GM21528 (cell line): ENCODE results near the gene USP4.

Experiments used
- ATAC-seq: cut with Tn5 transposase; IDR thresholded peaks from one replicate; pipeline ENCODE4 v1.9.1; 2021; ENCODE audit warnings: mild to moderate bottlenecking, moderate library complexity; ENCODE audit not compliant: unreplicated experiment, low FRiP score

Gene USP4

DNA sequence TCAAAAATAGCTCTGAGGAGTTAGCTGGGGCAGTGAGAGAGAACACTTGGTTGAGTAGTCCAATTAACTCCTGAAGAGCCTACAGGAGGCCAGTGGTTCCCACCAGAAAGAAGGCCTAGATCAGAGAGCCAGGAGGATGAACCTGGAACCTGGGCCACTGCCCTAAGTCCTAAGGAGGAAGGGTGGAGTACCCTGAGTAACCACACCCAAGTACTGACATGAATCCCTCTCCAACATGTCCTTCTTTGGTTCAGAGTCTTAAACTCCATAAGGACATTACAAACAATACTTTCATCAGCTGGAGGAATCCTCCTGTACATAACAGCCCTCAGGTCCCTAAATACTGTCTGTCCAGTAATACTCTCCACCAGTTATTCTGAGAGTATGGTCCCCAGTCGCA is 37.2 kb downstream of the USP4 start:
- ATAC-seq = no peak

DNA sequence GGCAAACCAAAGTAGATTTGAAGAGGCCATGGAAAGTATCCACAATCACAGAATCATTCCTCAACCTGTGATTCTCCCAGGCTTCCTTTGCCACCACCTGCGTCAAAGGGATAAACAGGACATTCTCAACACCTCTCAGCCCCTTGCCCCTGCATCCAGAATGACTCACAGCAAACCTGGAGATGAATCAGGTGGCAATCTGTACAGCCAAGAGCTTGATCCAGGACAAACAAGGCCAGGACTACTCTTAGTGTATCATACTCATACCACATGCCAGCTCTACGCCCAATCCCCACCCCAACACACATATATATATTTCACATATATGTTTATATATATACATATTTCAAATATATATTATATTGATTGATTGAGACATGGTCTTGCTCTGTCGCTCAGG is 39.3 kb downstream of the USP4 start:
- ATAC-seq = no peak

DNA sequence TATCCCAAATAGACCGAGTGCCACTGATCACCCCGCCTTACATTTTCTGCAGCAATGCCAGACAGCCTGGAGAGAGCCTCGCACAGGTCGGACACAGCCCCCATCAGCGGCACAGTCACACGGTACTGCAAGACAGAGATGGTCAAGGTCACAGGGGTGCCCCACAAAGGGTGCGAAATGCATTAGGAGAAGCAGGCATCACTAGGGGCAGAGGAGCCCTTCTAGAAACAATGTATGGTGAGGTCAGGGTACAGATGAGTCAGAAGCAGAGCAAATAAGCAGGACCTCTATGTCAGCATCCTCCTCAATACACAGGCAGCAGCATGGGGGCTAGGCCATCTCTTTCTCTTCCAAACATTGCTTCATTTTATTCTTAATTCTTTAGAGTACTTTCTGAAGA is 41.3 kb downstream of the USP4 start:
- ATAC-seq = no peak

DNA sequence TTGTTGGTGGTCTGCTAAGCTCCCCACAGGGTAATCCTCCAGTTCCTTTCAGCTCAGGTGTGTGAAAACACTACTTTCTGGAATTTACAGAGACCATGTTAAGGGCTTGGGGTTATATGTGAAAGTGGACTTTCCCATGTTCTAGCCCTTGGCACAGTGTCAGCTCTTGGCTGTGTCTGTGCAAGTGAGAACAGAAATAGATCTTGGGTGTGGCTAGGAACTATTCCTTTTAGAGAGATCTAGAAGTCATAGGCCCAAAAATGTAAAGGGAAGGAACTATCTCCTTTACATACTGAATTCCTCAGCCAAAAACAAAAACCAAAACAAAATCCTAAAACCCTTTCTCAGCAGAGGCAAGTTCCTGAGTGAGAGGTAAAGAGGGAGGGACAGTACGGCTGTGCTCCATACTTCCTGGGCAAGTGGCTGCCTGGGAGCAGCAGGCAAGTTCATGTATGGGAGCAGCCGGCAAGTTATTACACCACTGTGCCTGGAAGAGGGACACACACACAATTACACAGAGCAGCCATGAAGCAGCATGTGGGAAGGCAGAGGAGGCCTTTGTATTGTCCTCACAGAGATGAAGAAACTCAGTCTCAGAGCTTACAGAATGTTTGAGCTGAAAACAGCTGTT is 43.0 kb downstream of the USP4 start:
- no peak for ATAC-seq

DNA sequence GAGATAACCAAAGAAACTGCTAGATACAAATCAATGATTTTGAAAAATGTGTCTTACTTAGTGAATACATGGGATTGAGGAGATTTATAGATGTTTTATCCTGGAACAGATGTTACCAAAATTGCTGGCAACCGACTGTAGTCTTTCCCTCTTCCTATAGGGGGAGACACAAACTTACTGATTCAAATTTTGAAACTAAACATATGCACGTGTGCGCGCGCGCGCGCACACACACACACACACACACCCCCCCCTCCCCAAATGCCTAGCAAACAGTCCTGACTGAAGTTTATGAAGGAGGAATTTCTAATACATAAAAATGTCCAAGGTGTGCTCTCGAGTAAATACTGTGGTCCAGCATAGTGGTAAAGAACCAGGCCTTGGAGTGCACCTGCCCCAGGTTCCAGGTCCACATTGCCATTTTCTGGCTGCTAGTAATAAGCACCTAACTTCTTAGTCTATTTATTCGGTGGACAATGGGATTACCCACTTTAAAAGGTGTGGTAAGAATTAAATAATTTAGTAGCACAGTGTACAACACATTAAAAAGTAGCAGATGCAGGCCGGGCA is 44.3 kb downstream of the USP4 start:
- ATAC-seq = no peak

DNA sequence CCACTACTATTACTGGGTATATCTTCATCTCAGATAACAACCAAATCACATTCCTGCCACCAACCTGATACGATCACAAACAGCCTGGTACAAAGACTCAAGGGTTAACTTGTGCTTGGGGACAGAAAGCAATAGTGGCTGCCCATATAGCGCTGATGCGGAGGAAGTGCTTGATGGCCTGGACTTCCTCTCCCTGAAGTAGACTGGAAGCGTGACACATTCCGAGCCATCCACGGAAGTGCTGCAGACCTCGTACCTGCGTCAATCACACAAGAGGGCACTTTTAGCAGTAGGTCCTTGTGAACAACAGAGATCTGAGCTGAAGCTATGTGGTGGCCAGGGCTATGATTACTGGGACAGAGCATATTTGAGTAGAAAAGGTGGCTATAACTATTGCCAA is 45.5 kb downstream of the USP4 start:
- no peak for ATAC-seq

DNA sequence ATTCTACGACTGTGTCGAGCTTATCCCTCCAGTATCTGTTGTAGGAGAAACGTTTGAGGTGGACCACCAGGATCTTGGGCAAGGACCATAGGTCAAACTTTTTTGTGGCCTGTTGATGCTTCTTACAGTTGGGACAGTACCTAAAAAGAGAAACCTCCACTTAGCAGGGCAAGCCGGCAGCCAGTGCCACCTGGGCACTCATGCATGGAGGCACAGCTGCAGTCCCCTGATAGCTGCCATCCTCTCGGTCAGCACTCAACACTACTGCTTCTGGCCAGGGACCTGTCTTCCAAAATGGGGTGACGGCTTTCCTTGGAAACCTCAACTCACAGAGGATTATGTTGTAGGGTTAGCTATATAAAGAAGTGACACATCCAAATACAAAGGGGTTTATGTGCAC is 55.9 kb downstream of the USP4 start:
- ATAC-seq = no peak

DNA sequence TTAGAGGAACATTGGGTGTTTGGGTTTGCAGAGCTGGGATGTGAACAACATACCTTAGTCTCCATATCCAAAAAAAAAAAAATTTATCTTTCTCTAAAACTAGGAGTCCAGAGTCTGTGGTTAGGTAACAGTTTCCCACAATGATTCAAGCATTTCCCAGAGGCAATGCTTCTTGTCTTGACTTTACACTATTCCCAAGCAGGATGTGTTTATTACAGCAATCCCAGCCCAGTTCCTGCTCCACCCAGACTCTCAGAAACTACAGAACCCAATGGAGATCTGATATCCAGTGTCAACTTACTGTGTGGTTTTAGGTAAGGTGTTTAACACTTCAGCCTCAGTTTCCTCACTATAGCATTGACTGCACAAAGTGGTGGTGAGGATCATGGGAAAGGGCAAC is 60.5 kb downstream of the USP4 start:
- ATAC-seq = no peak

DNA sequence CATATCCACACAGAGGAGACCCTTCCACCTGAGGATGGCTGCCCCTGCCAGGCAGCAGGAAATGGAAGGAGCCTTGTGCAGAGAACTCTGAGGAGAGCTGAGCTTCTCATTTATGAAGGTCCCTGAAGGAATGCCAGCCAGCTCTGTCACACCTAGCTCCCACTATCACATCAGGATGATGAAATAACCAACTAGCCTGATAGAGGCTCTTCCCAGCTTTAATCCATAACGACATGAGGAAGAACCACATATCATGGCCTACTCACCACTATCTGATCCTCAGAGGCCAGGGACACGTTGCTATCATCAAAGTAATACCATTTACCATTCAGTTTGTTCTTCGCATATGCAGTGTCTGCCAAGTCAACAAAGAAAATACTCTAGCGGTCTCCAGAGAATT is 61.3 kb downstream of the USP4 start:
- no peak for ATAC-seq

DNA sequence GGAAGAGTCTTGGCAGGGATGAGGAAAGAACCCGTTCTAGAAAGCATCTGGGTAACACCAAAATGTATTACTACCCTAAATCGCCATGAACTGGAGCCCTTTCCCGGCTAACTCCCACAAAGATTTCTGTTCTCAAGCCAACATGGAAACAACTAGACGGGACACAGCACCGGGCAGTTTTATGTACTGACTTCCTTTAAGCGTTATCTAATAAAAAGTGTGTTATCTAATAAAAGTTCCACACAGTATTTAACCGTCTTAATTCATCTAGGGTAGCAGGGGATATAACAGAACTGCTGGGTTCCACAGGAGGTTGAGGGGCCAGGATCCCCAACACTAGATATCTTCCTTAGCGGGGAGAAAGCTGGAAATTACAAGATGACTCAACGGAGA is 62.5 kb downstream of the USP4 start:
- no peak for ATAC-seq

DNA sequence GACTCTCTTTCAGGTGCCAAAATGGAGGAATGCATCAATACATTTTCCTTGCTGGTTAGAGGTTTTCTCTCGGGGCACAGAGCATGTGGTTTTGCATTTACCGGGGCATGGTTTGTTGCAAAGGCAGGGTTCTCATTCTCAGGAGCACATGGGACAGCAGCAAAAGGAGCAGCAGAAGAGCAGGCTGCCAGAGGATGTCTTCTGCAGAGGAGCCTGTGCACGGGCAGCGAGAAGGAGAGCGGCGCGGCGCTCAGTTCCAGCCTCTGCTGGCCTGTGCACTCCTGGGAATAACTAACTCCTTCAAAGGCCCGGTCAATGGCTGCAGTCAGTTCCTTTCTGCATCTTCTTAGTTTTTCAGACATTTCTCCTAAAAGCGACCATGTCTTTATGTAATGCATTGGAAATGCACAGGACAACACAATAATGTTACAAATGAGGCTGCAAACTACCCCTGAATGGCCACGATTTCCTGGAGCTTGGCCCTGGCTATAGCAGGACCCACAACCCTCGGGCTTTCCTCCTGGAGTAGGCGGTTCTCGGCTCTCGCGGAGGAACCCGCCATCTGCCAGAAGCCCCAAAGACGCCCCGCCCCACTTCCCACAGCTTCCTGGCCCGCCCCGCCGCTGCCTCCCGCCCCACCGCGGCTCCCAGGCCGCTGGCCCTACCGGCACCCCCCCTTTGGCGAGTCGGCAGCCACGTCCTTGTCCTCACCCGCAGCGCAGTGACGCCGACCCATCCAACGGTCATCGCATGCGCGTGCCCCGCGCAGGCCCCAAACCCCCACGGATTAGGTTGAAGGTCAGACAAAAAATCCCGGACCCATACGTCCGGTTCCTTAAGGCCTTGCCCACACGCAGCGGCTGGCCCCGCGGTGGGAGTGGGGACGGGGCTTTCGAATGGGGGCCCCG is 63.1 kb downstream of the USP4 start, which contains the start of gene C3orf62:
TSS of gene C3orf62 (minus strand) at position 758 of the 908 bp plus-strand sequence. CDS start at position 398, 360 bp downstream.
- ATAC-seq = no peak

DNA sequence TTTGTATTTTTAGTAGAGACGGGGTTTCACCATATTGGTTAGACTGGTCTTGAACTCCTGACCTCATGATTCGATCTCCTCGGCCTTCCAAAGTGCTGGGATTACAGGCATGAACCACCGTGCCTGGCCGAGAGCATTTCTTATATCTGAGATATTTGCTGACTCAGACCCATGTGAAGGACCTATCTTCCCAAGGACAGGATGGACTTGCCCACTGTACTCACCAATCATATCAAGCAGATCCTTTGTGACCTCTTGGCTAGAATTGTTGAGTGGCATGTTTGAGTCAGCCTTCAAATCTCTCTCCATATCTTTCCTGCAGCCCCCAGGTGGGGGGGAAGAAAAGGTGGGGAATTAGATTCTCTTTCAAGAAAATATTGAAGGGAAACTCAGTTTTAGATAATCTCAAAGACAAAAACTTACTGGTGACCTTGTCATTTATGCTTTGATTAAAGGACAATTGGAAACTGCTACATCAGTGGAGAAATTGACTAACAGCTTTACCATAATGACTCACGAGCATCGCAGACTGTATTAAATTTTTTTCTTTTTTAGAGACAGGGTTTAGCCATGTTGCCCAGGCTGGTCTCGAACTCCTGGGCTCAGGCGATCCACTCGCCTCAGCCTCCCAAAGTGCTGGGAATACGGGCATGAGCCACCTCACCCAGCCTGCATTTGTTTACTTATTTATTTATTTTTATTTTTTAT is 65.9 kb downstream of the USP4 start:
- no peak for ATAC-seq

DNA sequence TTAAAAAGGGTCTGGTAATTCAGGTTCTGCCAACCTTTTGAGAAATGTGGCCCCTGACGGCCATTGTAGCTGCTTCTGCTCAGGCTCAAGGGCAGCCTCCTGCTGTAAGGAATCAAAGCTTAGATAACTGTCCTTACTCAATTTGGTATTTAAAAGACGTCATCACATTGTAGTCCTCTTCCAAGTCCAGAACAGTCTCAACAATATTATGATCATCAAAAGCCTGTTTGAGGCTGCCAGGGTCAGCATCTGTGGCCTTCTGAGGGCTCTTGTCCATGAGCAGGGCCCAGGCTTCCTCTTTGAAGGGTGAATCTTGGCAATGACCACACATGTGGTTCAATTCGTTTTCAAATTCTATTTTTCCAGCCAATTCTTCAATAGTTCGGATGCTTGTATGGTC is 68.8 kb downstream of the USP4 start:
- no peak for ATAC-seq

DNA sequence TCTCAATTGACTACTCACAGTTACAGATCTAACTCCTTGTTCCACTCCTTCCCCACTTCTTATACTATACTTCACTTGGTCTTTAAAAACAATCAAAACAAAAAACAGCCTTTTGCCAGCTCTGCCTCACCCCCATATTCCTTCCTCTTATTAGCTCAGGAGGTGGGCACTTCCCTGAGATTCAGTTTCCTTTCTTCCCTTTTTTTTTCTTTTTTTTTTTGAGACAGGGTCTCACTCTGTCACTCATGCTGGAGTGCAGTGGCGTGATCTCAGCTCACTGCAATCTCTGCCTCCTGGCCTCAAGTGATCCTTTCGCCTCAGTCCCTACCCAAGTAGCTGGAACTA is 69.7 kb downstream of the USP4 start:
- no peak for ATAC-seq

DNA sequence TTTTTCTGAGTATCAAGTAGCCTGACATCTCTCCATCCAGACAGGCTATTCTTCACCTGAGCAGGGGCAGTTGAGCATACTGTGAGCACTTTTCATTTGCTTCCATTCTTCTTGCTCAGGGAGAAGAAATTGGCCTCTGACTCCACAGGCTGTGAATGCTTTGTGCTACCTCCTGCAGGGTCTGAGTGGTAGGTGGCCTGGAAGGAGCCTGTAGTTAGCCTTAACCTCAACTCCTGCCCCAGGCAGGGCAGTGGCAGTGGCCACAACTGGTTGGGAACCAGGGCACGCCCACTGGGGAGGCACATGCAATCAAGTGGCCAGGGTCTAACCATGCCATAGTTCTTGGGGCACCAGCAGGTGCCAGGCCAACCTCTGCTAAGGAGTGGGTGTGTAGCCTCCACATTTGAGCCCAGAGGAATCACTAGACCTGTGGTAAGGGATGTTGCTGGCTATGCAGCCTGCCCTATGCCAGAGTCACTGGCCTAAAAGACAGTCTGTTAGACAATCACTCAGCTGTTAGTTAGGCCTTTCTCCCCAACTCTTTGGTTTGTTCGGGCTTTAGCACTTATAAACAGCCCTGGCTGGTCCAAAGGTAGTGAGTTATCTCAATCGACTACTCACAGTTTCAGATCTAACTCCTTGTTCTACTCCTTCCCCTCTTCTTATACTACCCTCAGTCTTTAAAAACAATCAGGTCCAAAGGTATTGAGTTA is 70.3 kb downstream of the USP4 start:
- no peak for ATAC-seq

DNA sequence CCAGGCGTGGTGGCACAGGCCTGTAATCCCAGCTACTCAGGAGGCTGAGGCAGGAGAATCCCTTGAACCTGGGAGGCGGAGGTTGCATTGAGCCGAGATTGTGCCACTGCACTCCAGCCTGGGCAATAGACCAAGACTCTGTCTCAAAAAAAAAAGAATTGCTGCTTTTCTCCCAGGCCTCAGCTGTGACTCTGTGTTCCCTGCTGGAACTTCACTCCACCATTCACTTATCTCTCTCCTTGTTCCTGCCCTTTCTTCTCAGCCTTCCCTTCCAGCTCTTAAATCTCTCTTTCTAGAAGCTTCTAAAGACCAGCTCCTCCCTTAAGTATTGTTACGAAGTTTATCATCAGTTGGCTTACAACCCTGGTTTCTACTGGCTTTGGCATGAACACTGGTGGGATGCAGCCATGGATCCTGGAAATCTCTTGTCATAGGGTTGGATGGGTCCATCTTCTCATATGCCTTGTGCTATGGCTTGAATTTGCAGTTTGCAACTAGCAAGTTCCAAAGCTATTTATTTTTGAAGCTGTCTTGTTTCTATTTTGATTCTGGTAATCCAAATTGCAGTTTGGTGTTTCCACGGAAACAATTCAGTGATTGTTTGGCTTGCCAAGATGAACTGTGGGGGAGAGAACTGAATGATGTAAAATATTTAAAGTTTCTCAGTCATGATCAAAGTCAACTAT is 73.3 kb downstream of the USP4 start:
- no peak for ATAC-seq

DNA sequence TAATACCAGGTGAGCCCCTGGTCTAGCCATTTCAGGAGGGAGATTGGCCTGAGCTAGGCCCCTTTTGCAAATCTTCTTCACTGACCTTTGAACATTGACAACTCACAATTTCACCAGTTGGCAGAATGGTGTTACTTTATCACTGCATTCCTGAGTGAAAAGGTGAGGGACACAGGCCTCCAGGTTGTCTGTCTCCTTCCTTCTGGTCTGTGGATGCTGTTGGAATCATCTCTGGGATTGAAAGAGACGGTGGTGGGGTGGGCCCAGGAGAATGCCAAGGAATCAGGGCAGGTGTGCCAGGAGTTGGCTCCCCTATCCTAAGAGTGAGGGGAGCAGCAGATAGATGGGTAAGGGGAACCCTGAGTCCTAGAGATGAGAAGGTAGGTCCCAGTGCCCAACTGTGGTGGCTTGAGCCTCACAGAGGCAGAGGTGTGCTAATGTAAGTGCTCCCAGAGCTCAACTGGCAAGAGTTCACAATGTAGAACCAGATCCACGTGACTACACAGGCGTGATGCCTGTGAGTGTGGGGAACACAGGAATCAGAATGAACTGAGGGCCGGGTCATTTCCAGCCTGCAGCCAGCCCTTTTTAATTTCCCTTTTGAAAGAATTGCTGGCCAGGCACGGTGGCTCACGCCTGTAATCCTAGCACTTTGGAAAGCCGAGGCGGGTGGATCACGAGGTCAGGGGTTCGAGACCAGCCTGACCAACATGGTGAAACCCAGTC is 74.0 kb downstream of the USP4 start:
- no peak for ATAC-seq

DNA sequence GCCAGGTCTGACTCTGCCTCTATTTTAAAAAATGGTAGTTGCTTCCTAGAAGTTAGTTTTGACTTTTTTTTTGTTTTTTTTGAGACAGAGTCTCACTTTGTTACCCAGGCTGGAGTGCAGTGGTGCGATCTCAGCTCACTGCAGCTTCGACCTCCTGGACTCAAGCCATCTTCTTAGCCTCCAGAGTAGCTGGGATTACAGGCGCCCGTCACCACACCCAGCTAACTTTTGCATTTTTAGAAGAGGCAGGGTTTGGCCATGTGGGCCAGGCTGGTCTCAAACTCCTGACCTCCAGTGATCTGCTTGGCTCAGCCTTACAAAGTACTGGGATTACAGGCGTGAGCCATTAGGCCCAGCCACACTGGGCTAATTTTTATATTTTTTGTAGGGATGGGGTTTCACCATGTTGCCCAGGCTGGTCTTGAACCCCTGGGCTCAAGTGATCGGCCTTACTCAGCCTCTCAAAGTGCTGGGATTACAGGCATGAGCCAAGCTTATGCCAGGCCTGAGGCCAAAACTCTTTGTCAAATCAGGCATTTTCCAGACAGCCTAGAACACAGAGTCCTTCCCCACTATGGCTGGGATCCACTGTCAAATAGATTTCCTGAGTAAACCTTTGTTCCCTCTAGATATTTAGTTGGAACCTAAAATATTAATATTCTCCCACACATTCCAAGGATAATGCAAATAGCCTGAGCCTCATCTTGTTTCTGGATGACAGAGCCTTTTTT is 76.5 kb downstream of the USP4 start:
- ATAC-seq = no peak
